Measurements from ENCODE around the gene PLCB1. TPM values are rescaled to one million over a fixed set of nuclear protein-coding genes. Genes with fewer than 3 reads are reported as not detected.
"Not testable (repeated sequence)": the region's sequence is repeated elsewhere in the genome, so short reads cannot be mapped to it uniquely, and the experiment has no call there.

The PLCB1 gene
- total and polyA plus RNA-seq, 2 experiments from 2014 or later, result 8.0 to 17.6 TPM

DNA sequence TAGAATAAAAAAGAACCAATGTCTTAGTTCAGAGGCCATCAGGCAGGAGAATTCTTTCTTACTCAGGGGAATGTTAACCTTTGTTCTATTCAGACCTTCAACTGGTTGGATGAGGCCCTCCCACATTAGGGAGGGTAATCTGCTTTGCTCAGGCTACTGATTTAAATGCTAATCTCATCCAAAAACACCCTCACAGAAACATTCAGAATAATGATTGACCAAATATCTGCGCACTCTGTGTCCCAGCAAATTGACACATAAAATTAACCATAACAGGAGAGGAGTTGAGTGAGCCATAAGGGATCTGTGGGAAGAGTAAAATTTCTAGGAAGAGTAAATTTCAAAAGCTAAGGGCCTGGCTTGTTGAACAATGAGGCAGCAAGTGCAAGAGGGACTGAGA lies 702.8 kb downstream of the PLCB1 start:
- H3K4me3 ChIP-seq, result no peak overlapping the region
- TF ChIP-seq, protein P1, sequence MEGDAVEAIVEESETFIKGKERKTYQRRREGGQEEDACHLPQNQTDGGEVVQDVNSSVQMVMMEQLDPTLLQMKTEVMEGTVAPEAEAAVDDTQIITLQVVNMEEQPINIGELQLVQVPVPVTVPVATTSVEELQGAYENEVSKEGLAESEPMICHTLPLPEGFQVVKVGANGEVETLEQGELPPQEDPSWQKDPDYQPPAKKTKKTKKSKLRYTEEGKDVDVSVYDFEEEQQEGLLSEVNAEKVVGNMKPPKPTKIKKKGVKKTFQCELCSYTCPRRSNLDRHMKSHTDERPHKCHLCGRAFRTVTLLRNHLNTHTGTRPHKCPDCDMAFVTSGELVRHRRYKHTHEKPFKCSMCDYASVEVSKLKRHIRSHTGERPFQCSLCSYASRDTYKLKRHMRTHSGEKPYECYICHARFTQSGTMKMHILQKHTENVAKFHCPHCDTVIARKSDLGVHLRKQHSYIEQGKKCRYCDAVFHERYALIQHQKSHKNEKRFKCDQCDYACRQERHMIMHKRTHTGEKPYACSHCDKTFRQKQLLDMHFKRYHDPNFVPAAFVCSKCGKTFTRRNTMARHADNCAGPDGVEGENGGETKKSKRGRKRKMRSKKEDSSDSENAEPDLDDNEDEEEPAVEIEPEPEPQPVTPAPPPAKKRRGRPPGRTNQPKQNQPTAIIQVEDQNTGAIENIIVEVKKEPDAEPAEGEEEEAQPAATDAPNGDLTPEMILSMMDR (IDR thresholded peaks at IDR 0.05; ENCODE audit: low read depth, low read length), result no peak
- no peak for DNase-seq (ENCODE audit: low read depth in 1 of 2, low spot score in 1 of 2)
- no peaks in the 10 kb centered on the region for H3K36me3 ChIP-seq
- no peak overlapping the region for H3K27ac ChIP-seq
- no peaks in the 10 kb centered on the region for H3K27me3 ChIP-seq
- no peaks in the 10 kb centered on the region for H3K9me3 ChIP-seq (ENCODE audit: low read depth)
- H3K4me1 ChIP-seq (ENCODE audit: low read depth), result no peaks in the 10 kb centered on the region

GRCh38 chr20:8837396-8837795 lies 705.3 kb downstream of the PLCB1 start:
- H3K27ac ChIP-seq, result no peak overlapping the region
- peak in 1 of 2 donors; percentile 21 for DNase-seq (ENCODE audit: low read depth in 1 of 2, low spot score in 1 of 2)
- H3K4me1 ChIP-seq (ENCODE audit: low read depth), result no peaks in the 10 kb centered on the region
- H3K4me3 ChIP-seq, result no peak overlapping the region
- TF ChIP-seq, protein P1 (IDR thresholded peaks at IDR 0.05; ENCODE audit: low read depth, low read length), result no peak
- no peaks in the 10 kb centered on the region for H3K27me3 ChIP-seq
- no peaks in the 10 kb centered on the region for H3K9me3 ChIP-seq (ENCODE audit: low read depth)
- no peaks in the 10 kb centered on the region for H3K36me3 ChIP-seq

DNA sequence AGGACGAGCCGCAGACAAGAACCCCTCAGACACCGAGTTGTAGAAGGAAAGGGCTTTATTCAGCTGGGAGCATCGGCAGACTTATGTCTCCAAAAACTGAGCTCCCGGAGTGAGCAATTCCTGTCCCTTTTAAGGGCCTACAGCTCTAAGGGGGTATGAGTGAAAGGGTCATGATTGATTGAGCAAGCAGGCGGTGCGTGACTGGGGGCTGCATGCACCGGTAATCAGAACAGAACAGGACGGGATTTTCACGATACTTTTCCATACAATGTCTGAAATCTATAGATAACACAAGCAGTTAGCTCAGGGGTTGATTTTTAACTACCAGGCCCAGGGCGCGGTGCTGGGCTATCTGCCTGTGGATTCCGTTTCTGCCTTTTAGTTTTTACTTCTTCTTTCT lies 710.5 kb downstream of the PLCB1 start:
- no peak overlapping the region for H3K27ac ChIP-seq
- no peak for DNase-seq (ENCODE audit: low read depth in 1 of 2, low spot score in 1 of 2)
- H3K4me3 ChIP-seq, result no peak overlapping the region
- no peaks in the 10 kb centered on the region for H3K4me1 ChIP-seq (ENCODE audit: low read depth)
- TF ChIP-seq, protein P1 (IDR thresholded peaks at IDR 0.05; ENCODE audit: low read depth, low read length), result no peak
- H3K36me3 ChIP-seq, result no peaks in the 10 kb centered on the region
- H3K27me3 ChIP-seq, result no peaks in the 10 kb centered on the region
- H3K9me3 ChIP-seq (ENCODE audit: low read depth), result no peaks in the 10 kb centered on the region

- Histone ChIP-seq H3K4me3 (no peak overlapping the region), H3K36me3 (no peaks in the 10 kb centered on the region), H3K4me1 (ENCODE audit: low read depth) (no peaks in the 10 kb centered on the region), H3K27ac (no peak overlapping the region), H3K27me3 (no peaks in the 10 kb centered on the region), H3K9me3 (ENCODE audit: low read depth) (no peaks in the 10 kb centered on the region)
- TF ChIP-seq, protein P1 (IDR thresholded peaks at IDR 0.05; ENCODE audit: low read depth, low read length), result no peak
- no peak for DNase-seq (ENCODE audit: low read depth in 1 of 2, low spot score in 1 of 2)
Observed at GRCh38 chr20:8844179-8844578, 712.1 kb downstream of the PLCB1 start.

- DNase-seq (ENCODE audit: low read depth in 1 of 2, low spot score in 1 of 2), result no peak
- Histone ChIP-seq H3K36me3 (no peaks in the 10 kb centered on the region), H3K4me1 (ENCODE audit: low read depth) (peaks cover 12% of the 10 kb centered on the region), H3K4me3 (no peak overlapping the region), H3K27ac (no peak overlapping the region), H3K27me3 (no peaks in the 10 kb centered on the region), H3K9me3 (ENCODE audit: low read depth) (no peaks in the 10 kb centered on the region)
- TF ChIP-seq, protein P1 (IDR thresholded peaks at IDR 0.05; ENCODE audit: low read depth, low read length), result no peak
Observed at GRCh38 chr20:8849990-8850389, 717.9 kb downstream of the PLCB1 start.

- TF ChIP-seq, protein P1 (IDR thresholded peaks at IDR 0.05; ENCODE audit: low read depth, low read length), result no peak
- Histone ChIP-seq H3K36me3 (no peaks in the 10 kb centered on the region), H3K4me3 (no peak overlapping the region), H3K27ac (no peak overlapping the region), H3K9me3 (ENCODE audit: low read depth) (no peaks in the 10 kb centered on the region), H3K27me3 (no peaks in the 10 kb centered on the region), H3K4me1 (ENCODE audit: low read depth) (peaks cover 16% of the 10 kb centered on the region)
- DNase-seq (ENCODE audit: low read depth in 1 of 2, low spot score in 1 of 2), result no peak
Observed at GRCh38 chr20:8851446-8851845, 719.4 kb downstream of the PLCB1 start.

- peak in 1 of 2 donors; percentile 14 for DNase-seq (ENCODE audit: low read depth in 1 of 2, low spot score in 1 of 2)
- not testable (repeated sequence) for H3K27me3 ChIP-seq; H3K4me3 ChIP-seq; H3K9me3 ChIP-seq (ENCODE audit: low read depth); H3K27ac ChIP-seq; H3K36me3 ChIP-seq
- H3K4me1 ChIP-seq (ENCODE audit: low read depth), result peaks cover 16% of the 10 kb centered on the region
Observed at GRCh38 chr20:8851919-8852318, 719.9 kb downstream of the PLCB1 start.

DNA sequence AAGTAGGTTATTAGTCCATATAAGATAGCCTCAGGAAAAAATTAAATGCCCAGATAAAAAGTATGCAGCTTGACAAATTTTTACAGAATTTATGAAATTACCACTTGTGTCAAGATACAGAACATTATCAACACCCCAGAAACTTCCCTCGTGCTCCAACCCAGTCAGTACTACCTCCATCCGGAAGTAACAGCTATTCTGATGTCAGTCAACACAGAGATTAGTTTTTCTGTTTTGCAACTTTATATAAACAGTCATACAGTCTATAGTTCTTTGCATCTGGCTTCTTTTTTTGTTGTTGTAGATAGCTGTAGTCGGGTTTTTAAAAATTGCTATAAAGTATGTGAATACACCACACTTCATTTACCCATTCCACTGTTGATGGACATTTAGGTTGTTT lies 721.1 kb downstream of the PLCB1 start:
- H3K4me1 ChIP-seq (ENCODE audit: low read depth), result peaks cover 16% of the 10 kb centered on the region
- not testable (repeated sequence) for H3K27me3 ChIP-seq; H3K9me3 ChIP-seq (ENCODE audit: low read depth); H3K27ac ChIP-seq; H3K4me3 ChIP-seq; H3K36me3 ChIP-seq
- peak in 1 of 2 donors; percentile 35 for DNase-seq (ENCODE audit: low read depth in 1 of 2, low spot score in 1 of 2)
